Mesodermal cell (in vitro differentiated cells): ENCODE measurements around the gene BTG3.
A peak's percentile ranks its signal among the peaks of the same experiment; 100 is the strongest.

ENCODE experiments used
- H3K27ac ChIP-seq: 2 replicates; pipeline ENCODE4 v1.7.0; 2013; ENCODE audit warnings: mild to moderate bottlenecking, low read depth, low read length, moderate library complexity; ENCODE audit not compliant: severe bottlenecking
- H3K36me3 ChIP-seq: 2 replicates; pipeline ENCODE4 v1.7.1; 2013; ENCODE audit warnings: mild to moderate bottlenecking, low read length, moderate library complexity; ENCODE audit not compliant: control insufficient read depth, insufficient read depth
- H3K4me1 ChIP-seq: one replicate; pipeline ENCODE4 v1.7.1; 2013; ENCODE audit warnings: mild to moderate bottlenecking, low read length; ENCODE audit not compliant: insufficient read depth, control insufficient read depth, poor library complexity, severe bottlenecking
- H3K4me3 ChIP-seq: 2 replicates; pipeline ENCODE4 v1.7.0; 2013; ENCODE audit warnings: low read length, control low read depth, mild to moderate bottlenecking; ENCODE audit not compliant: insufficient read depth, poor library complexity, severe bottlenecking; ENCODE audit errors: extremely low read depth
- H3K9me3 ChIP-seq: 2 replicates; pipeline ENCODE4 v1.7.1; 2013; ENCODE audit warnings: mild to moderate bottlenecking, low read length, moderate library complexity; ENCODE audit not compliant: control insufficient read depth
- WGBS, 2 experiments: methylation state at CpG; one replicate each; pipeline ENCODE4 v1.1.5; 2013; ENCODE audit warnings: missing lambda C conversion rate in 2 of 2; ENCODE audit not compliant: insufficient coverage in 2 of 2; 5-methylcytosine and 5-hydroxymethylcytosine counted together

Gene BTG3

DNA sequence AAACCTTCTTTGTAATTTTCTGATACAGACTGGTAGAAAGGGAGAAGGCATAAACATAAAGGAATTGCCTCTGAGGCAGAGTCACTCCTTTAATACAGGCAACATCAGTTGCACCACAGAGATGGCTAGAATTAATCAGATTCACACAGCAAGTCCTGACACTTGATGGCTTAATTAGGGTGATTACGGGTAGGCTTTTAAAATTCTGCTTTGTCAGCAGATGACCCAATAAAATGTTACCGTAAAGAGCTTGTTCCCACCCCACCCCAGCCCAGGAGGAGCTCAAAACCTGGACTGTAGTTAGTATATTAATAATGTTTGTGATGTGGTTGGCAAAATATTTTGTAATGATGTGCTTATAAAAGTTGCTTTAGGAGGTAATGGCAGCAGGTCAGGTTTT is 9.3 kb upstream of the BTG3 start:
- H3K4me3 ChIP-seq: no peak overlapping the region
- 86% methylated on average over 1 of the region's 2 CpGs; no CpG with 5 or more reads in 1 of the 2 experiments for WGBS, 2 experiments
- no peaks in the 10 kb centered on the region for H3K9me3 ChIP-seq

DNA sequence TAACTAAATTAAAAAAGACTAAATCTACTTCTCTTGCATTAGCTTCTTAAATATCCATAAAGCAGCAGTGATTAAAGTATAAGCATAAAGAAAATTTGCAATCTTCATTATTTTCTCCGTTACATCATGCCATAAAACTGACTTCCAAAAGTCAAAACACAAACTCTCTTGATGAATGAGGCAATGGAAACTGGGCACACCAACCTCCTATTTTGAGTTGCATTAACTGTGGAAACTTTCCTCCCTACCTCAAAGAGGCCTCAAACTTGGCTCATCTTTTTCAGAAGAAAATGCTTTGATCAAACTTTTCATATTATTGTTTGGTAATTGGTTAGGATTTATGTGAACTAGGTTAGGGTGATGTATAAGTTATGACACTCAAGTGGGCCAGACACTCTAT is 4.1 kb upstream of the BTG3 start:
- no CpG with 5 or more reads among the region's 1 CpG for WGBS, 2 experiments
- no peaks in the 10 kb centered on the region for H3K4me1 ChIP-seq

More for the DNA sequence above, 9.3 kb upstream of the BTG3 start:
- Histone ChIP-seq H3K36me3 (no peaks in the 10 kb centered on the region), H3K4me1 (no peaks in the 10 kb centered on the region), H3K27ac (no peak overlapping the region)

DNA sequence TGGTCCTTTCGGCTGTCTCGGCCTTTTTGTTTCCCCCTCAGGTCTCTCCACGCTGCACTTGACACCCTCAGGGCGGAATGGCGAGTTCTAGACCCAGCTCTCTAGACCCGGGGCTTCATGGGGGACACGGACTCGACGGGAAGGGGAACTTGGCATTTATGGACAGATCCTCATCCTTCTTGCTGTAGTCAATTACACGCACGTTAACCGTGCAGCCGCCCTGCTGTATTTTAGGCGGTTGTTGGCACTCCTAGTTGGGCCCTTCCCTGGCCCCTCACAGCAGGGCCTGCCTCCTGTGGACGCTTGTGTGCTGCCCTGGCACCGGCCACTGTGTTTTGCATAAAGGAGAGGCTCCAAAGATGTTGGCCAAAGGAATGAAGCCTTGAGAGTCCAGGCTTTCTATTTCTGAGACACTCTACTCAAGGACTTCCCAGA is 558 bp upstream of the BTG3 start:
- peaks cover 12% of the 10 kb centered on the region for H3K36me3 ChIP-seq
- no peaks in the 10 kb centered on the region for H3K9me3 ChIP-seq
- peak overlapping the region; percentile 95 for H3K4me3 ChIP-seq
- H3K4me1 ChIP-seq: no peaks in the 10 kb centered on the region
- H3K27ac ChIP-seq: no peak overlapping the region
- WGBS, 2 experiments: 50 to 63% methylated on average over 13 to 15 of the region's 16 CpGs

More for the DNA sequence above, 4.1 kb upstream of the BTG3 start:
- Histone ChIP-seq H3K27ac (no peak overlapping the region), H3K9me3 (no peaks in the 10 kb centered on the region), H3K36me3 (no peaks in the 10 kb centered on the region), H3K4me3 (no peak overlapping the region)

DNA sequence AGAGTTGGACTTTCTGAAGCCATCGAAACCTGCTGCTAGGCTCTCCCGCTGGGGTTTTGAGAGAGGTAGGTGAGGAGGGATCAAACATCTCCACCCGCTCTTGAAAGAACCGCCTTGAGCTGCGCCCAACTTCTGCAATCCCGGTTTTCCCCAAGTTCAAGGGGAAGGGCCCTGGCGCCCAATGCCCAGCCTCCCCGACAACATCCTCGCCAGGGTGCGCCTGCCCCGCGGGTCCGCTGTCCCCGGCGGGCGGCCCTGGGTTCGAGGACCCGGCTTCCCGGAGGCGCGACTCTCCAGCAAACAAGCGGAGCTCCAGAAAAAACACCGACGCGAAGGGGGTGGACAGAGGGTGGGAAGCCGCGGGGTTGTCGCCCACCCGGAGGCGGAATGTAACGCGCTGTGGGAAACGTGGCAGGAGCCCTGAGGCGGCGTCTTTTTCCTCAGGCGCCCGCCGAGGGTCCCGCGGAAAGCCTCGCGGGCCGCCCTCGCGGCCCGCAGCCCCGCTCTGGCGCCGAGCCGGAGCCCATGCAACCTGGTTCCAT is 607 bp downstream of the BTG3 start:
- H3K36me3 ChIP-seq: peaks cover 21% of the 10 kb centered on the region
- peak overlapping the region; percentile 91 for H3K27ac ChIP-seq
- H3K4me3 ChIP-seq: peak overlapping the region; percentile 95
- 0 to 2% methylated on average over 29 to 38 of the region's 50 CpGs for WGBS, 2 experiments
- H3K9me3 ChIP-seq: no peaks in the 10 kb centered on the region
- no peaks in the 10 kb centered on the region for H3K4me1 ChIP-seq

DNA sequence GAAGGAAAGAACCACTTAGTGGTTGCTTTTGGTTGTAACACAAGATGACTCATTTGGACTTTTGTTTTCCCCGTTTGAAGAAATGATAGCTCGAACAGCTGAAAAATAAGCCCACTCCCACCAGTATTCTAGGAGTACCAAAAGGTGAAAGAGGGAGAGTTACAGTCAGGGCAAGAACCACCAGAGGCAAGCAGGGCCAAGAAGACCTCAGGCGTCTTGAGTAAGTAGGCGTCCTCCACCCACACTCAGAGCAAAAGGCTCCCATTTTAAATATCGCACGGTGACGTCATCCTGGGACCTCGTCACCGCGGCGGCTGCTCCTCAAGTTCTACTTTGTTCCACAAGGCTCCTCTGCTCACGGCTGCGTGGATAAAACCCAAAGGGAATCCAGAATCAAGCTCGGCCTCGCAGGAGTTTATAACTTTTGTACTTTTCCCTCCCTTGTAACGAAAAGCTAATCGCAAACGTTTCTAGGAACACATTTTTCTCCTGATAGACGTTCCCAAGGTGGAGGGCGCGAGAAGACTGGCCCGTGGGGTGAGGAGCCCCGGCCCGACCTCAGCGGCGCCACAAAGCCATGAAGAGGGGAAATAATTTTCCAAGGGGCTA is 1.2 kb downstream of the BTG3 start:
- no peaks in the 10 kb centered on the region for H3K9me3 ChIP-seq
- peaks cover 21% of the 10 kb centered on the region for H3K36me3 ChIP-seq
- 0 to 1% methylated on average over 13 to 18 of the region's 26 CpGs for WGBS, 2 experiments
- H3K4me1 ChIP-seq: no peaks in the 10 kb centered on the region
- H3K27ac ChIP-seq: peak overlapping the region; percentile 91
- peak overlapping the region; percentile 95 for H3K4me3 ChIP-seq

DNA sequence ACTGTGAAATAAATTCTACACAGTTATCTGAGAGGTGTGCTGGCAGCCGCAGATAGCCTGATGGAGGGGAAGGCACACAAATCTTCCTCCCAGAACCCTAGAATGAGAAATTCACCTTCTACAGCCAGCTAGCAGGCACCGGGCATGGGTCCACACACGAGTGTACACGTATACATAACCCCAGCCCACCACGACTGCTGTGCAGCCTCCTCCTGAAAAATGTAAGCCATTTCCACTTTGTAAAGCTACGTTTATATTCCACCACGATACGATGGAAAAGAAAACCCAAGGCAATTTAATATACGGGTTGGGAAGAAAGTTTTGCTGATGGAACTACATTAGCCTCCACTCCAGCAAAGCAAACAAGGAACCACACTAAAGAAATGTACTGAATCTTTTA is 1.8 kb downstream of the BTG3 start:
- no peaks in the 10 kb centered on the region for H3K9me3 ChIP-seq
- peak overlapping the region; percentile 95 for H3K4me3 ChIP-seq
- peak overlapping the region; percentile 91 for H3K27ac ChIP-seq
- no peaks in the 10 kb centered on the region for H3K4me1 ChIP-seq
- 64 to 67% methylated on average over 5 to 6 of the region's 9 CpGs for WGBS, 2 experiments
- H3K36me3 ChIP-seq: peaks cover 21% of the 10 kb centered on the region

DNA sequence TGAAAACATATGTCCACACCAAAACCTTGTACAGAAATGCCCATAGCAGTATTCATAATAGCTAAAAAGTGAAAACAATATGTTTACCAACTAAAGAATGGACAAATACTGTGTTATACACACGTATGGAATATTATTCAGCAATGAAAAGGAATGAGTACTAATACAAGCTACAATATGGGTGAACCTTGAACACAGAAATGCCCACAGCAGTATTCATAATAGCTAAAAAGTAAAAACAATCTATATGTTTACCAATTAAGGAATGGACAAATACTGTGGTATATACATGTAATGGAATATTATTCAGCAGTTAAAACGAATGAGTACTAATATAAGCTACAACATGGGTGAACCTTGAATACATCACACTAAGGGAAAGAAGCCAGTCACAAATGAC is 3.0 kb downstream of the BTG3 start:
- Histone ChIP-seq H3K27ac (no peak overlapping the region), H3K4me3 (no peak overlapping the region), H3K36me3 (peaks cover 27% of the 10 kb centered on the region), H3K9me3 (no peaks in the 10 kb centered on the region), H3K4me1 (no peaks in the 10 kb centered on the region)
- no CpG with 5 or more reads among the region's 2 CpGs for WGBS, 2 experiments

DNA sequence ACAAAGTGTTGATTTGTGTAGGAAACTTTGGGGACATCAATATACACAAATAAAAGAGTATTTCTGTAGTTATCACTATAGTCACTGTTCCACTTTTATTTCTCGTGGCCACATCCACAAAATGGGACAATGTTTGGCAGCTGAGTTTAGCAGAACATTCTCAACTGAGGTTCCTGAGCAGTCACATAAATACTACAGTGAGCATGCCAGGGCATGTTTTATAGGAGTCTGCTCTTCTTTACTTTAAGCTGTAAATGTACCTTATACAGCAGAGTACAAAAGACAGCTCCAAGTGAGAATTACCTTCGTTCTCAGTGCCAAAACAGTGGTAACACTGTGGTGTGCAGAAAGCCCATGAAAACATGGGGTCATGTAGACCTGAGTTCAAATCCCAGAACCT is 5.0 kb downstream of the BTG3 start:
- Histone ChIP-seq H3K4me1 (no peaks in the 10 kb centered on the region), H3K27ac (no peak overlapping the region), H3K4me3 (no peak overlapping the region), H3K9me3 (no peaks in the 10 kb centered on the region), H3K36me3 (peaks cover 47% of the 10 kb centered on the region)
- WGBS, 2 experiments: 86 to 100% methylated on average over 1 to 2 of the region's 2 CpGs

DNA sequence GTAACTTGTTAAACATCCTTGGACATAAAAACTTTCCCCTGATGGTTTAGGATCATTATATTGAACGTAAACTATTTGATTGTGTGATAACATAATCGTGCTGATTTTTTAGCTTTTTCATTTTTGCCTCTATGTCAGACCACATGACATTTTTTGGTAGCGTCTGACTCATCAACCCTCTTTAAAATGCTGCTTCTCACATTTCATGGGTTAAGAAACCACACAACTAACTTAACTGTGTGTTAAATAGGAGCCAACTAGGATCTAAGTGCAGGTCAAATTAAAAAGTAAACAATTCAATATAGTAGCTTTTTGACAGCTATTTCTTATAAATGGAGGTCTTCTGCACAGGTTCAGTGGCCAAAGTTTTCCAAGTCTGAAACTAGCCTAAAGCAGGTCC is 9.8 kb downstream of the BTG3 start:
- no peak overlapping the region for H3K4me3 ChIP-seq
- no peaks in the 10 kb centered on the region for H3K4me1 ChIP-seq
- no peaks in the 10 kb centered on the region for H3K9me3 ChIP-seq
- peaks cover 72% of the 10 kb centered on the region for H3K36me3 ChIP-seq
- H3K27ac ChIP-seq: no peak overlapping the region
- 100% methylated on average over 2 of the region's 3 CpGs; no CpG with 5 or more reads in 1 of the 2 experiments for WGBS, 2 experiments

DNA sequence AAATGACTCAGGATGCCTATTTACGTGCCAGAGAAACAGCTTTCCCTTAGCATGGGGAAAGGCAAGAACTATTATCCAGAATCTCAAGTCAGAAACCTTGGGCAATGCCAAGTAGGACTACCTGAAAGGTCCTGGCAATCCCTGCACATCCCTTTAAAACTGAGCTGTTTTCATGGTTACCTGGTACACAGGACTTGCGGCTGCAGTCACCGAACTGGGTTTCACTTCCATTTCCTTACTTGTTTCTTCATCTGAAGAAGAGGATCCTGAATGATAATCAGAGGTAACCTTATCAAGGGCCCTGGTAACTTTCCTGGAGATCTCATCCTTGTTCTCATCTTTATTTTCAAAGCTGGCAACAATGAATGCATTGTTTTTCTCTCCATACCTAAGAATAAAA is 14.3 kb downstream of the BTG3 start:
- WGBS, 2 experiments: 100% methylated on average over 1 to 3 of the region's 3 CpGs
- Histone ChIP-seq H3K27ac (no peak overlapping the region), H3K36me3 (peaks cover 69% of the 10 kb centered on the region), H3K9me3 (no peaks in the 10 kb centered on the region), H3K4me1 (no peaks in the 10 kb centered on the region), H3K4me3 (no peak overlapping the region)

DNA sequence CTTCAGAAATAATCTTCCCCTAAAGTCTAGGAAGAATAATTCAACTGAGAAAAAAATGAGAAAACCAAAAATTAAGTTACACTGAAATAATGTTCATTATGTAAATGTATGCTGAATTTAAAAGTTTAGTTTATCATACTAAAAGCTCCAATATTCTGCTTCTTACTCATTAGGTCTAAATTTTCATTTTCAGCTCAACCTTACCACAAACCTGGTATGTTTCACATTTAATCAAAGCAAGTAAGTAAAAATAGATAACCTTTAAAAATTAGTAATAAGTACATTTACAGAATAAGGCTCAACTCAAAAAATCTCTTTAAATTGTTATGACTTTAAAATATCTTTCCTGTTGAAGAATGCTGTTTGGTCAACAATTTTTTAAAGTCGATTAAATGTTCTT is 15.0 kb downstream of the BTG3 start:
- peaks cover 66% of the 10 kb centered on the region for H3K36me3 ChIP-seq
- H3K9me3 ChIP-seq: no peaks in the 10 kb centered on the region
- H3K27ac ChIP-seq: no peak overlapping the region
- H3K4me1 ChIP-seq: no peaks in the 10 kb centered on the region
- H3K4me3 ChIP-seq: no peak overlapping the region
- WGBS, 2 experiments: no CpG with 5 or more reads among the region's 1 CpG
